SK-N-SH treated with all-trans-retinoic acid at 6 μM for 48 hours (cell line): ENCODE measurements around the gene SEMA5A.

Source experiments
- ATAC-seq: fragments of 200-7000 bp; cut with Tn5 transposase; 3 replicates; pipeline ENCODE4 v1.9.1; 2020; ENCODE audit warnings: mild to moderate bottlenecking, moderate library complexity
- BACH2 ChIP-seq: fragments of 250-450 bp; sonication (Bioruptor Pico); IDR thresholded peaks from 2 replicates; pipeline ENCODE4 v1.9.0; 2021; ENCODE audit warnings: mild to moderate bottlenecking, borderline replicate concordance
- CSDC2 ChIP-seq: fragments of 250-450 bp; sonication (Bioruptor Pico); IDR thresholded peaks from 2 replicates; pipeline ENCODE4 v1.5.0; 2020; ENCODE audit warnings: mild to moderate bottlenecking, moderate library complexity
- ESRRG ChIP-seq: fragments of 250-450 bp; sonication (Bioruptor Pico); IDR thresholded peaks from 2 replicates; pipeline ENCODE4 v1.6.1; 2021; ENCODE audit warnings: mild to moderate bottlenecking
- GLIS3 ChIP-seq: fragments of 250-450 bp; sonication (Bioruptor Pico); IDR thresholded peaks from 2 replicates; pipeline ENCODE4 v1.5.0; 2020; ENCODE audit warnings: mild to moderate bottlenecking, moderate library complexity
- ISL1 ChIP-seq: fragments of 250-450 bp; sonication (Bioruptor Pico); IDR thresholded peaks from 2 replicates; pipeline ENCODE4 v2.1.2; 2022; ENCODE audit warnings: mild to moderate bottlenecking, moderate library complexity
- OSR1 ChIP-seq: fragments of 250-450 bp; sonication (Bioruptor Pico); IDR thresholded peaks from 2 replicates; pipeline ENCODE4 v1.8.0; 2022; ENCODE audit warnings: moderate library complexity, mild to moderate bottlenecking, inconsistent platforms
- PPARA ChIP-seq: fragments of 250-450 bp; sonication (Bioruptor Pico); IDR thresholded peaks from 2 replicates; pipeline ENCODE4 v1.5.0; 2020; ENCODE audit warnings: mild to moderate bottlenecking, borderline replicate concordance
- SNAI2 ChIP-seq: fragments of 250-450 bp; sonication (Bioruptor Pico); IDR thresholded peaks from 2 replicates; pipeline ENCODE4 v1.5.0; 2020; ENCODE audit warnings: mild to moderate bottlenecking, moderate library complexity
- TCF4 ChIP-seq: fragments of 250-450 bp; sonication (Bioruptor Pico); IDR thresholded peaks from 2 replicates; pipeline ENCODE4 v1.8.0; 2021; ENCODE audit warnings: mild to moderate bottlenecking, moderate library complexity, borderline replicate concordance
- TOX ChIP-seq: fragments of 250-450 bp; sonication (Bioruptor Pico); IDR thresholded peaks from 2 replicates; pipeline ENCODE4 v1.8.0; 2021; ENCODE audit warnings: mild to moderate bottlenecking, moderate library complexity, borderline replicate concordance
- ZC3H10 ChIP-seq: fragments of 250-450 bp; sonication (Bioruptor Pico); IDR thresholded peaks from 2 replicates; pipeline ENCODE4 v1.5.1; 2021; ENCODE audit warnings: mild to moderate bottlenecking, moderate library complexity
- ZFP3 ChIP-seq: fragments of 250-450 bp; sonication (Bioruptor Pico); IDR thresholded peaks from 2 replicates; pipeline ENCODE4 v1.5.0; 2020; ENCODE audit warnings: mild to moderate bottlenecking, moderate library complexity
- ZFP30 ChIP-seq: fragments of 450-650 bp; formaldehyde crosslinking; IDR thresholded peaks from 2 replicates; pipeline ENCODE4 v1.5.0; 2022; ENCODE audit warnings: mild to moderate bottlenecking, moderate library complexity
- ZNF565 ChIP-seq: fragments of 450-650 bp; formaldehyde crosslinking; conservative IDR thresholded peaks from 2 replicates; pipeline ENCODE4 v1.5.0; 2020; ENCODE audit warnings: low read depth, mild to moderate bottlenecking, moderate library complexity
- ZNF70 ChIP-seq: fragments of 450-650 bp; formaldehyde crosslinking; IDR thresholded peaks from 2 replicates; pipeline ENCODE4 v1.5.0; 2020; ENCODE audit warnings: mild to moderate bottlenecking, moderate library complexity
- ZNF8 ChIP-seq: fragments of 450-650 bp; formaldehyde crosslinking; IDR thresholded peaks from 2 replicates; pipeline ENCODE4 v1.5.0; 2020; ENCODE audit warnings: mild to moderate bottlenecking, moderate library complexity
- TF ChIP-seq, protein P1 (sequence below): fragments of 250-450 bp; sonication (Bioruptor Pico); IDR thresholded peaks from 2 replicates; pipeline ENCODE4 v1.5.1; 2021; ENCODE audit warnings: mild to moderate bottlenecking, moderate library complexity
- TF ChIP-seq, protein P2 (sequence below): fragments of 250-450 bp; sonication (Bioruptor Pico); IDR thresholded peaks from 2 replicates; pipeline ENCODE4 v1.8.0; 2020; ENCODE audit warnings: mild to moderate bottlenecking, moderate library complexity, borderline replicate concordance
- TF ChIP-seq, protein P3 (sequence below): fragments of 250-450 bp; sonication (Bioruptor Pico); IDR thresholded peaks from 2 replicates; pipeline ENCODE4 v1.5.0; 2020; ENCODE audit warnings: mild to moderate bottlenecking, moderate library complexity
- TF ChIP-seq, protein P4 (sequence below): fragments of 250-450 bp; sonication (Bioruptor Pico); IDR thresholded peaks from 2 replicates; pipeline ENCODE4 v1.5.1; 2020; ENCODE audit warnings: low read depth, mild to moderate bottlenecking, moderate library complexity

The SEMA5A gene

DNA sequence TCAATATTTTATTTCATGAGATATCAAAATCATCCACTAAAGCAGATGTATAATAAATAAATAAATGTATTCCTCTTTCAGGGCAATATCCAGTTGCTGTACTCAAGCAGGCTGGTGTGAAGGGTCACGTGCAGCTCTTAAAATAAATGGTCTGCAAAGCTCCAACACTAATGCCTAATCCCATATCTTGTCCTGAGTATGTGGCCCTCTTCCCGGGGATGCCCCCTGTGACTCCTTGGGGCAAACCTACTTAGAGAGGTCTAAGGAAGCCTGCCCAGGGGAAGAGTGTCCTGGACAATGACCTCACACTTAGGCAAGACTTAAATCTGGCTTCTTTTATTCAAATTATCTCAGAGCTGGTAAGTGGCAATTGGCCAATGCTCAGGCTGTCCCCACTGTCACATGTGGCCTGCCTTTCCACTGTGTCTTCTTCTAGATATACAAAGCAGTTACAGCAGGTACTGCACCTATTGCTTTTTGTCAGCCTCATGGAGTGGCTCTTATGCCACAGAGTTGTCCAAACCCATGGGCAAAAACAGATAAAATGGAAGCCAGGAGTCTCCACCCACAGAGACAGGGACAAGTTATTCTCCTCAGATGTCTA, 55.3 kb downstream of the SEMA5A start:
- ATAC-seq: no peak
- TF ChIP-seq ZNF565 (CRISPR knock-in tag) (no peak), CSDC2 (CRISPR knock-in tag) (no peak), ZFP3 (no peak), OSR1 (no peak), ESRRG (CRISPR knock-in tag) (no peak), PPARA (CRISPR knock-in tag) (no peak), ISL1 (CRISPR knock-in tag) (no peak), ZNF8 (CRISPR knock-in tag) (no peak), BACH2 (CRISPR knock-in tag) (no peak), TOX (no peak), TCF4 (CRISPR knock-in tag) (no peak), ZC3H10 (no peak), ZNF70 (CRISPR knock-in tag) (no peak), SNAI2 (CRISPR knock-in tag) (no peak)
- TF ChIP-seq, protein P1, sequence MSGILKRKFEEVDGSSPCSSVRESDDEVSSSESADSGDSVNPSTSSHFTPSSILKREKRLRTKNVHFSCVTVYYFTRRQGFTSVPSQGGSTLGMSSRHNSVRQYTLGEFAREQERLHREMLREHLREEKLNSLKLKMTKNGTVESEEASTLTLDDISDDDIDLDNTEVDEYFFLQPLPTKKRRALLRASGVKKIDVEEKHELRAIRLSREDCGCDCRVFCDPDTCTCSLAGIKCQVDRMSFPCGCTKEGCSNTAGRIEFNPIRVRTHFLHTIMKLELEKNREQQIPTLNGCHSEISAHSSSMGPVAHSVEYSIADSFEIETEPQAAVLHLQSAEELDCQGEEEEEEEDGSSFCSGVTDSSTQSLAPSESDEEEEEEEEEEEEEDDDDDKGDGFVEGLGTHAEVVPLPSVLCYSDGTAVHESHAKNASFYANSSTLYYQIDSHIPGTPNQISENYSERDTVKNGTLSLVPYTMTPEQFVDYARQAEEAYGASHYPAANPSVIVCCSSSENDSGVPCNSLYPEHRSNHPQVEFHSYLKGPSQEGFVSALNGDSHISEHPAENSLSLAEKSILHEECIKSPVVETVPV (CRISPR knock-in tag): no peak
- TF ChIP-seq, protein P2, sequence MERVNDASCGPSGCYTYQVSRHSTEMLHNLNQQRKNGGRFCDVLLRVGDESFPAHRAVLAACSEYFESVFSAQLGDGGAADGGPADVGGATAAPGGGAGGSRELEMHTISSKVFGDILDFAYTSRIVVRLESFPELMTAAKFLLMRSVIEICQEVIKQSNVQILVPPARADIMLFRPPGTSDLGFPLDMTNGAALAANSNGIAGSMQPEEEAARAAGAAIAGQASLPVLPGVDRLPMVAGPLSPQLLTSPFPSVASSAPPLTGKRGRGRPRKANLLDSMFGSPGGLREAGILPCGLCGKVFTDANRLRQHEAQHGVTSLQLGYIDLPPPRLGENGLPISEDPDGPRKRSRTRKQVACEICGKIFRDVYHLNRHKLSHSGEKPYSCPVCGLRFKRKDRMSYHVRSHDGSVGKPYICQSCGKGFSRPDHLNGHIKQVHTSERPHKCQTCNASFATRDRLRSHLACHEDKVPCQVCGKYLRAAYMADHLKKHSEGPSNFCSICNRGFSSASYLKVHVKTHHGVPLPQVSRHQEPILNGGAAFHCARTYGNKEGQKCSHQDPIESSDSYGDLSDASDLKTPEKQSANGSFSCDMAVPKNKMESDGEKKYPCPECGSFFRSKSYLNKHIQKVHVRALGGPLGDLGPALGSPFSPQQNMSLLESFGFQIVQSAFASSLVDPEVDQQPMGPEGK: no peak
- TF ChIP-seq, all 23 proteins: peak for 0

DNA sequence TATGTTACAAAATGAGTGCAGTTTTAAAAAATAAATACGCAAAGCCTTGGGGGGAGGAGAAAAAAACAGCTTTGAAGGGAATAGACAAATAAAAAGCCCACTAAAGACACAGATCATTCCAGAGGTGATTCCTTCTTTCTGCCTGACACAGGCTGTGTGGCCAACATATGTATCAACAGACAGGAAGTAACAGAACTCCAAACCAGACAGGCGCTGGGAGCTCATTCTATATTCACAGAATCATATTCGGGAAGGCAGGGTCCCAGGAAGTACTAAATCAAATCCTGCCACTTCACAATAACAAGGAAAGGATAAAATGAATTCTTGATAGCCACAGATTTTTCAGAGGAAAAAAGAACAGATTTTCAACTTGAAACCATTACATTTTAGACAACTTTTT, 62.1 kb downstream of the SEMA5A start:
- peak; percentile 69 for ATAC-seq
- TF ChIP-seq ZFP30 (CRISPR knock-in tag): no peak
- no peak for TF ChIP-seq PPARA (CRISPR knock-in tag)
- no peak for TF ChIP-seq ZNF8 (CRISPR knock-in tag)
- TF ChIP-seq, protein P3, sequence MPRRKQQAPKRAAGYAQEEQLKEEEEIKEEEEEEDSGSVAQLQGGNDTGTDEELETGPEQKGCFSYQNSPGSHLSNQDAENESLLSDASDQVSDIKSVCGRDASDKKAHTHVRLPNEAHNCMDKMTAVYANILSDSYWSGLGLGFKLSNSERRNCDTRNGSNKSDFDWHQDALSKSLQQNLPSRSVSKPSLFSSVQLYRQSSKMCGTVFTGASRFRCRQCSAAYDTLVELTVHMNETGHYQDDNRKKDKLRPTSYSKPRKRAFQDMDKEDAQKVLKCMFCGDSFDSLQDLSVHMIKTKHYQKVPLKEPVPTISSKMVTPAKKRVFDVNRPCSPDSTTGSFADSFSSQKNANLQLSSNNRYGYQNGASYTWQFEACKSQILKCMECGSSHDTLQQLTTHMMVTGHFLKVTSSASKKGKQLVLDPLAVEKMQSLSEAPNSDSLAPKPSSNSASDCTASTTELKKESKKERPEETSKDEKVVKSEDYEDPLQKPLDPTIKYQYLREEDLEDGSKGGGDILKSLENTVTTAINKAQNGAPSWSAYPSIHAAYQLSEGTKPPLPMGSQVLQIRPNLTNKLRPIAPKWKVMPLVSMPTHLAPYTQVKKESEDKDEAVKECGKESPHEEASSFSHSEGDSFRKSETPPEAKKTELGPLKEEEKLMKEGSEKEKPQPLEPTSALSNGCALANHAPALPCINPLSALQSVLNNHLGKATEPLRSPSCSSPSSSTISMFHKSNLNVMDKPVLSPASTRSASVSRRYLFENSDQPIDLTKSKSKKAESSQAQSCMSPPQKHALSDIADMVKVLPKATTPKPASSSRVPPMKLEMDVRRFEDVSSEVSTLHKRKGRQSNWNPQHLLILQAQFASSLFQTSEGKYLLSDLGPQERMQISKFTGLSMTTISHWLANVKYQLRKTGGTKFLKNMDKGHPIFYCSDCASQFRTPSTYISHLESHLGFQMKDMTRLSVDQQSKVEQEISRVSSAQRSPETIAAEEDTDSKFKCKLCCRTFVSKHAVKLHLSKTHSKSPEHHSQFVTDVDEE (CRISPR knock-in tag): no peak
- no peak for TF ChIP-seq SNAI2 (CRISPR knock-in tag)
- TF ChIP-seq ISL1 (CRISPR knock-in tag): no peak
- no peak for TF ChIP-seq GLIS3 (CRISPR knock-in tag)
- TF ChIP-seq, protein P4, sequence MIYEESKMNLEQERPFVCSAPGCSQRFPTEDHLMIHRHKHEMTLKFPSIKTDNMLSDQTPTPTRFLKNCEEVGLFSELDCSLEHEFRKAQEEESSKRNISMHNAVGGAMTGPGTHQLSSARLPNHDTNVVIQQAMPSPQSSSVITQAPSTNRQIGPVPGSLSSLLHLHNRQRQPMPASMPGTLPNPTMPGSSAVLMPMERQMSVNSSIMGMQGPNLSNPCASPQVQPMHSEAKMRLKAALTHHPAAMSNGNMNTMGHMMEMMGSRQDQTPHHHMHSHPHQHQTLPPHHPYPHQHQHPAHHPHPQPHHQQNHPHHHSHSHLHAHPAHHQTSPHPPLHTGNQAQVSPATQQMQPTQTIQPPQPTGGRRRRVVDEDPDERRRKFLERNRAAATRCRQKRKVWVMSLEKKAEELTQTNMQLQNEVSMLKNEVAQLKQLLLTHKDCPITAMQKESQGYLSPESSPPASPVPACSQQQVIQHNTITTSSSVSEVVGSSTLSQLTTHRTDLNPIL (CRISPR knock-in tag): no peak
- TF ChIP-seq, protein P2: no peak
- TF ChIP-seq BACH2 (CRISPR knock-in tag): no peak
- TF ChIP-seq, protein P1 (CRISPR knock-in tag): no peak
- no peak for TF ChIP-seq TCF4 (CRISPR knock-in tag)
- no peak for TF ChIP-seq ZFP3
- no peak for TF ChIP-seq ZC3H10
